HUES64 (cell line): ENCODE measurements around the gene SCAPER.
"Not testable (repeated sequence)": the region's sequence is repeated elsewhere in the genome, so short reads cannot be mapped to it uniquely, and the experiment has no call there.

Experiments used
- H3K27ac ChIP-seq: 2 replicates; pipeline ENCODE4 v1.7.0; 2013; ENCODE audit warnings: low read depth, low read length, inconsistent platforms
- H3K27me3 ChIP-seq: 2 replicates; pipeline ENCODE4 v1.6.1; 2013; ENCODE audit warnings: mild to moderate bottlenecking, low read length; ENCODE audit not compliant: insufficient read depth
- H3K36me3 ChIP-seq: 2 replicates; pipeline ENCODE4 v1.6.1; 2013; ENCODE audit warnings: mild to moderate bottlenecking, low read length; ENCODE audit not compliant: insufficient read depth
- H3K4me1 ChIP-seq: 2 replicates; pipeline ENCODE4 v1.6.1; 2013; ENCODE audit warnings: mild to moderate bottlenecking, low read length, moderate library complexity; ENCODE audit not compliant: insufficient read depth
- H3K4me3 ChIP-seq: 2 replicates; pipeline ENCODE4 v1.5.1; 2013; ENCODE audit warnings: mild to moderate bottlenecking, low read length, moderate library complexity
- H3K9ac ChIP-seq: 2 replicates; pipeline ENCODE4 v1.6.1; 2013; ENCODE audit warnings: mild to moderate bottlenecking, low read depth, low read length
- H3K9me3 ChIP-seq: 2 replicates; pipeline ENCODE4 v1.6.1; 2013; ENCODE audit warnings: low read depth, low read length; ENCODE audit not compliant: insufficient read depth
- WGBS: fragments of 150-250, 120-280 bp; methylation state at CpG from one replicate; pipeline ENCODE4 v1.1.7; 2013; ENCODE audit warnings: missing lambda C conversion rate; 5-methylcytosine and 5-hydroxymethylcytosine counted together

SCAPER gene

DNA sequence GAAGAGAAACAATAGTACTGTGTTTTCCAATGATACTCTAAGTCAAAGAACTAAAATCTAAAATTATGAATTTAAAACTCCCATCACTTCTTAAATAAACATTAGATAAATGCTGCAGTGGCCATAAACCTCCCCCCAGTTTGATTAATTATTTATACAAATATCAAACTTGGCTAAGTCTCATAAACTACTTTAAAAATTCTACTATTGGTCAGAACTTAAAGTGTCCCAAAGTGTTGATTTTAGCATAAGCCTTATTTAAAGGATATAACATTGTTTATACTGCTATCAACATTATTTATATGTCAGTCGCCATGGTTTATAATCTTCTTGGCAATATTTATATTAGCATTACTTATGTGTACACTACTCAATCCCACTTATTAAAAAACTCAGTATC lies 132.4 kb downstream of the SCAPER start:
- H3K4me1 ChIP-seq: no peaks in the 10 kb centered on the region
- H3K27me3 ChIP-seq: no peaks in the 10 kb centered on the region
- H3K9ac ChIP-seq: no peak overlapping the region
- no peaks in the 10 kb centered on the region for H3K36me3 ChIP-seq
- H3K9me3 ChIP-seq: no peaks in the 10 kb centered on the region; the same call in 1 of the 2 replicates
- WGBS: no CpG with 5 or more reads among the region's 1 CpG
- H3K27ac ChIP-seq: no peak overlapping the region
- no peak overlapping the region for H3K4me3 ChIP-seq

DNA sequence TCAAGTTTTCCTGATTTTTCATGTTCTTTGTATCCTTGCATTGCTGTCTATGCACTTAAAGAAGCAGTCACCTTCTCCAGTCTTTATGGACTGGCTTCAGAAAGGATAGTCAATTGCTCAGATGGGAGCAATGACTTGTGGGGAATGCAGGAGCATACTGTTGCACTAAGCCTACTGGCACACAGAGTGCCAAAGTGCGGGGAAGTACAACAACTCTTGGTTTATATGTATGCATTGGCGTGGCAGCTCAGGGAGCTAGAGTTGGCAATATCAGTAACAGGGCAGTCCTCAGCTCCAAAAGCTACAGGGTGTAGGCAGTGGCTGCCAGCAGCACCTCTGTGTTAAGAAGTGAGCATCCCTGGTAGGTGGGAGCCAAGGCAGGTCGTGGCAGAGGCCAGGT lies 141.1 kb downstream of the SCAPER start:
- no peak overlapping the region for H3K9ac ChIP-seq
- no peaks in the 10 kb centered on the region for H3K27me3 ChIP-seq
- H3K27ac ChIP-seq: no peak overlapping the region
- WGBS: 92% methylated on average over 3 of the region's 3 CpGs
- H3K36me3 ChIP-seq: peaks cover 19% of the 10 kb centered on the region
- H3K9me3 ChIP-seq: peaks cover 3% of the 10 kb centered on the region; the same call in 1 of the 2 replicates
- no peak overlapping the region for H3K4me3 ChIP-seq
- H3K4me1 ChIP-seq: no peaks in the 10 kb centered on the region

DNA sequence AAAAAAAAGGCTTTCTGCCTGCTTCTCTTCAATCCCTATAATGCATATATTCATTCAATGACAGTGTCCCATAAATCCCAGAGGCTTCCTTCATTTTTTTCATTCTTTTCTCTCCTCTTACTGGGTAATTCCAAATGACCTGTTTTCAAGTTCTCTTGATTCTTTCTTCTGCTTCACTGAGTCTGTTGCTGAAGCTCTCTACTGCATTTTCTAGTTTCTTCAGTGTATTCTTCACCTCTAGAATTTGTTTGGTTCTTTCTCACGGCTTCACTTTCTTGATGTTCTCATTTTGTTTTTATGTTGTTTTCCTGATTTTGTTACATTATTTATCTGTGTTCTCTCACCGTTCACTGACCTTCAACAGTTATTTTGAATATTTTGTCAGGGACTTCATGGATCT lies 141.6 kb downstream of the SCAPER start:
- H3K27ac ChIP-seq: no peak overlapping the region
- peaks cover 3% of the 10 kb centered on the region; the same call in 1 of the 2 replicates for H3K9me3 ChIP-seq
- no peak overlapping the region for H3K4me3 ChIP-seq
- H3K9ac ChIP-seq: no peak overlapping the region
- H3K4me1 ChIP-seq: no peaks in the 10 kb centered on the region
- no peaks in the 10 kb centered on the region for H3K27me3 ChIP-seq
- peaks cover 19% of the 10 kb centered on the region for H3K36me3 ChIP-seq
- WGBS: 100% methylated on average over 2 of the region's 2 CpGs

DNA sequence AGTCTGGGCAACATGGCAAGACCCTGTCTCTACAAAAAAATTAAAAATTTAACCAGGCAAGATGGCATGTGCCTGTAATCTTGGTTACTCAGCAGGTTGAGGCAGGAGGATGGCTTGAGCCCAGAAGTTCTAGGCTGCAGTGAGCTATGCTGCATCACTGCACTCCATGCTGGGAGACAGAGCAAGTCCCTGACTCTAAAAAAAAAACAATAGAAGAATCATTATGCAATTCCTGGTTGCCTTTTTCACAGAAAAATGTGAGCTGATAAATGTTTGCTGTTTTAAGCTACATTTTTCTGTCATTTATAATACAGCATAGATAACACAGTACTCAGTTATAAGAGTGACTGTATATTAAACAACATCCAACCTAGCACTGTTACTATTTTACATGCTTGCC lies 148.8 kb downstream of the SCAPER start:
- Histone ChIP-seq H3K27me3 (no peaks in the 10 kb centered on the region), H3K9me3 (no peaks in the 10 kb centered on the region), H3K4me1 (no peaks in the 10 kb centered on the region), H3K27ac (no peak overlapping the region), H3K36me3 (no peaks in the 10 kb centered on the region), H3K9ac (no peak overlapping the region), H3K4me3 (no peak overlapping the region)

DNA sequence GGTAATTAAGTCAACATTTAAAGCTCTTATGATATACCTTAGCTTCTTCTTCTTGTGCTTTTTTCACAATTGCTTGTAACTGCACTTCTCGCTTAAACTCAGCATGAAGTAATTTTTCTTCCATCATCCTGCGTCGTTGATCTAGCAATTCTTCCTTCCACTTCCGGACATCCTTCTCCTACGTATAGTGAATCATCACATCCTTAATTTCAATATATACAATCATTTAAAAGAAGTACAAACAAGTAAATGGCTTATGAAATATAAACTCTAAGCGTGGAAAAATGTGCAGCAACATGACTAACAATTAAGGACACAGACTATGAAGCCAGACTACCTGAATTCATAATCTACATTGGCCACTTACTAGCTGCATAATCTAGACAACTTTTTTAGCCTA lies 151.4 kb downstream of the SCAPER start:
- Histone ChIP-seq H3K9ac (no peak overlapping the region), H3K9me3 (no peaks in the 10 kb centered on the region), H3K27ac (no peak overlapping the region), H3K4me3 (no peak overlapping the region), H3K27me3 (no peaks in the 10 kb centered on the region), H3K4me1 (no peaks in the 10 kb centered on the region), H3K36me3 (no peaks in the 10 kb centered on the region)
- 97% methylated on average over 6 of the region's 6 CpGs for WGBS

DNA sequence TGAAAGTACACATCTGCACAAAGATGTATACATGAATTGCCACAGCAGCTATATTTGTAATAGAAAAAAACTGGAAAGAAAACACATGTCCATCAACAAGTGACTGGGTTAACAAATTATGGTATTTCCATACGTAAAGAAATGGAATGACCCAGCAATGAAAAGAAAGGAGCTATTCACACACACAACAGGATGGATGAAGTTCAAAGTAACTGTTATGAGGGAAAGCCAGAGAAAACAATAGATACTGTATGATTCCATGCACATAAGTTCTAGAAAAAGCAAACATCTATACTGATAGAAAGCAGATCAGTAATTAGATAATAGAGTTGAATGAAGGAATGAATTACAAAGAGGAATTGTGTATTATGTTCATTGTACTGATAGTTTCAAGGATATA lies 152.0 kb downstream of the SCAPER start:
- H3K27ac ChIP-seq: no peak overlapping the region
- WGBS: 100% methylated on average over 1 of the region's 1 CpG

DNA sequence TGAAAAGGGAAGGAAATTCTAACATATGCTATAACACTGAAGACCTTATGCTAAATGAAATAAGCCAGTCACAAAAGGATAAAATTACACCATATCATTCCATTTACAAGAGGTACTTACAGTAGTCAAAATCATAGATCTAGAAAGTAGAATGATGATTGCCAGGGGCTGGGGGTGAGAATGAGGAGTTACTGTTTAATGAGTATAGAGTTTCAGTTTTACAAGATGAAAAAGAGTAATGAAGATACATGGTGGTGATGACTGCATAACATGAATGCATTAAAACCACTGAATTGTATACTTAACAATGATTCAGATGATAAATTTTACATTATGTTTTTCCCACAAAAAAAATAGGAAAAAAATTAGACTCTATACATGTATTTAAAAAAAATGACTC lies 152.6 kb downstream of the SCAPER start:
- no peak overlapping the region for H3K27ac ChIP-seq
- H3K36me3 ChIP-seq: no peaks in the 10 kb centered on the region
- no peaks in the 10 kb centered on the region for H3K9me3 ChIP-seq
- no peaks in the 10 kb centered on the region for H3K4me1 ChIP-seq
- no peak overlapping the region for H3K4me3 ChIP-seq
- H3K9ac ChIP-seq: no peak overlapping the region
- no peaks in the 10 kb centered on the region for H3K27me3 ChIP-seq

More for the DNA sequence above, 152.0 kb downstream of the SCAPER start:
- H3K9ac ChIP-seq: no peak overlapping the region
- no peak overlapping the region for H3K4me3 ChIP-seq
- no peaks in the 10 kb centered on the region for H3K4me1 ChIP-seq
- H3K27me3 ChIP-seq: no peaks in the 10 kb centered on the region
- H3K36me3 ChIP-seq: no peaks in the 10 kb centered on the region
- H3K9me3 ChIP-seq: no peaks in the 10 kb centered on the region

DNA sequence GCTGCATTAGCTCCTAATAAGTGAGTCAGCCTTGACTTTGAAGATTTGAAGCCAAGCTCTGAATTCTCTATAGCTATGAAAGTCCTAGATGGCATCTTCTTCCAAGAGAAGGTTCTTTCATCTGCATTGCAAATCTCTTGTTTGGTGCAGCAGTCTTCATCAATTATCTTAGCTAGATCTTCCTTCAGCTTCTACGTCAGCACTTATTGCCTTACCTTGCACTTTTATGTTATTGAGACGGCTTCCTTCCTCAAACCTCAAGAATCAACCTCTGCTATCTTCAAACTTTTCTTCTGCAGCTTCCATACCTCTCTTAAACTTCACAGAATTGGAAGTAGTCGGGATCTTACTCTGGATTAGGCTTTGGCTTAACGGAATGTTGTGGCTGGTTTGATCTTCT lies 167.6 kb downstream of the SCAPER start:
- no peaks in the 10 kb centered on the region for H3K27me3 ChIP-seq
- peaks cover 7% of the 10 kb centered on the region; the same call in 1 of the 2 replicates for H3K36me3 ChIP-seq
- WGBS: 93% methylated on average over 4 of the region's 4 CpGs
- H3K9ac ChIP-seq: no peak overlapping the region
- H3K4me1 ChIP-seq: no peaks in the 10 kb centered on the region
- H3K27ac ChIP-seq: no peak overlapping the region
- H3K9me3 ChIP-seq: peaks cover 5% of the 10 kb centered on the region; the same call in 1 of the 2 replicates
- no peak overlapping the region for H3K4me3 ChIP-seq

DNA sequence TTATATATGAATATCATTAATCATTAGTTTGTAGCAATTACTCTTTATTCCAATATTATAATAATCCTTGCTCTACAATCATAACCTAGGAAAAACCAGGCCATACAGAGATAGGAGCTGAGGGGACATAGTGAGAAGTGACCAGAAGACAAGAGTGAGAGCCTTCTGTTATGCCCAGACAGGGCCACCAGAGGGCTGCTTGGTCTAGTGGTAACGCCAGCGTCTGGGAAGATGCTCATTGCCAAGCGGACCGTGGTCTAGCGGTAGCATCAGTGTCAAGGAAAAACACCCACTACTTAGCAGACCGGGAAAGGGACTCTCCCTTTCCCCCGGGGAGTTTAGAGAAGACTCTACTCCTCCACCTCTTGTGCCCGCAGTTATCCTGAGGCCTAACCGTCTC lies 172.8 kb downstream of the SCAPER start:
- peaks cover 13% of the 10 kb centered on the region; the same call in 1 of the 2 replicates for H3K36me3 ChIP-seq

DNA sequence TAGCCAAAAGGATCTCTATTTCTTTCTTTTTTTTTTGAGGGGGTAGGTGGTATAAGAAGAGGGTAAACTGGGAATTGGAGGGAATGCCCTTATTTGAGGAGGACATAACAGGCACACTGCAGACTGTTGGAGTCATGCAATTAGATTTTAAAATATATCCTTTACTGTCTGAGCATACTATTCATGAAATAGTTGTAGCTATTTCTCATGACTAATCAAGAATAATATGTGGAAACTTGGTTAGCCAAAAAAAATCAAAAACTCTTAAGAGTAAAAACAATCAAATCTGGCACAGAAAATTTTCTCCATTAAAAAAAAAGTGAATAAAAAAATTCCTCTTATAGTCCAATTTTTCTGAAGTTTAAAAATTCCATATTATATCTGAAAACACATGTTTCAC lies 174.9 kb downstream of the SCAPER start:
- no peak overlapping the region for H3K27ac ChIP-seq
- H3K36me3 ChIP-seq: peaks cover 13% of the 10 kb centered on the region; the same call in 1 of the 2 replicates
- H3K4me3 ChIP-seq: no peak overlapping the region
- H3K9me3 ChIP-seq: peaks cover 7% of the 10 kb centered on the region; the same call in 1 of the 2 replicates
- H3K27me3 ChIP-seq: no peaks in the 10 kb centered on the region
- H3K4me1 ChIP-seq: no peaks in the 10 kb centered on the region
- no peak overlapping the region for H3K9ac ChIP-seq

More for the DNA sequence above, 172.8 kb downstream of the SCAPER start:
- H3K4me3 ChIP-seq, H3K27me3 ChIP-seq, H3K27ac ChIP-seq, H3K9ac ChIP-seq, H3K9me3 ChIP-seq, H3K4me1 ChIP-seq: not testable (repeated sequence)
- WGBS: 82% methylated on average over 9 of the region's 9 CpGs

DNA sequence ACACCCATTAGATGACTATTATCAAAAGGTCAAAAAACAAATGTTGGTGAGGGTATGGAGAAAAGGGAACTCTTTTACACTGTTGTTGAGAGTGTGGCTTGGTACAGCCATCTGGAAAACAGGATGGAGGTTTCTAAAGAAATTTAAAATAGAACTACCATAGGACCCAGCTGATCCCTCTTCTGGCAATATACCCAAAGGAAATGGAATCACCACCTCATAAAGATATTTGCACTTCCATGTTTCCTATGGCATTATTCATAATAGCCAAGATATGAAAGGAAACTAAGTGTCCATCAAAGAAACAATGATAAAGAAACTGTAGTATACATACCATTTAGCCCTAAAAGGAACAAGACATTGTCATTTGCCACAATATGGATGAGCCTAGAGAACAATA lies 186.3 kb downstream of the SCAPER start:
- Histone ChIP-seq H3K4me3 (no peak overlapping the region), H3K9me3 (no peaks in the 10 kb centered on the region; the same call in 1 of the 2 replicates), H3K4me1 (no peaks in the 10 kb centered on the region), H3K27me3 (no peaks in the 10 kb centered on the region), H3K27ac (no peak overlapping the region), H3K36me3 (no peaks in the 10 kb centered on the region), H3K9ac (no peak overlapping the region)

DNA sequence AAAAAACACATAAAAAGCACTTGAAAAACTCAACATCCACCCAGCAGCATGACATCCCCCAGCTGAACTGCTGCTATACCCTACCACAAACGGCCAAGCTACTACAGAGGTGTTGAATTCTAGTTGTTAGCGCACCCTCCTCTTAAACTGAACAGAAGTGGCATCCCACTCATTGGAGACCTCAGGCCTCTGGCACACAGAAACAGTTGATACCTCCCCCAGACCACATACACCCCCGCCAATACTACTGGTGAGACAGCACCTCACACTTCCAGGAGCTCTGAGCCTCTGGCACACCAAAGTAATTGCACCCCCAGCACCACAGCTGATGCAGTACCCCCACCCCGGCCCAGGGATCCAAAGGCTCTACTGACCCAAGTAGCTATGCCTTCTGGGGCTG lies 190.2 kb downstream of the SCAPER start:
- no peak overlapping the region for H3K9ac ChIP-seq
- H3K4me1 ChIP-seq: no peaks in the 10 kb centered on the region
- H3K36me3 ChIP-seq: no peaks in the 10 kb centered on the region
- no peak overlapping the region for H3K27ac ChIP-seq
- H3K27me3 ChIP-seq: no peaks in the 10 kb centered on the region
- 77% methylated on average over 4 of the region's 4 CpGs for WGBS
- H3K9me3 ChIP-seq: no peaks in the 10 kb centered on the region; the same call in 1 of the 2 replicates
- no peak overlapping the region for H3K4me3 ChIP-seq
